HL-60/S4 treated with retinoic acid at 250 ng/mL for 4 days and 3 days (cell line): ENCODE data around the gene RAB17.
"Not testable (repeated sequence)": the region's sequence is repeated elsewhere in the genome, so short reads cannot be mapped to it uniquely, and the experiment has no call there.

Source experiments
- in situ Hi-C: fragments of 300-500 bp; cut with MboI; formaldehyde crosslinking; loops from 2 replicates; pipeline ENCODE4 v1.7.0; 2022; ENCODE audit warnings: low sequenced_read_pairs

RAB17 gene

GRCh38 chr2:237625216-237625705 is 34.7 kb upstream of the RAB17 start:
- in situ Hi-C loops = no loop called here

GRCh38 chr2:237624565-237624964 is 34.0 kb upstream of the RAB17 start:
- in situ Hi-C loops = no loop called here

GRCh38 chr2:237623428-237624403 is 33.2 kb upstream of the RAB17 start:
- in situ Hi-C loops = no loop called here

GRCh38 chr2:237618449-237618848 is 27.9 kb upstream of the RAB17 start:
- in situ Hi-C loops = no loop called here

- in situ Hi-C loops = no loop called here
Measured at GRCh38 chr2:237617587-237617982, 27.1 kb upstream of the RAB17 start.

- in situ Hi-C loops = no loop called here
Measured at GRCh38 chr2:237616734-237617586, 26.4 kb upstream of the RAB17 start.

- in situ Hi-C loops = no loop called here
Measured at GRCh38 chr2:237616373-237616733, 25.8 kb upstream of the RAB17 start.

- in situ Hi-C loops = no loop called here
Measured at GRCh38 chr2:237615631-237616249, 25.2 kb upstream of the RAB17 start.

GRCh38 chr2:237614151-237614720 is 23.7 kb upstream of the RAB17 start:
- in situ Hi-C loops = no loop called here

GRCh38 chr2:237613679-237614078 is 23.1 kb upstream of the RAB17 start:
- in situ Hi-C loops = no loop called here

GRCh38 chr2:237612527-237613357 is 22.2 kb upstream of the RAB17 start:
- in situ Hi-C loops = no loop called here

- in situ Hi-C loops = not testable (repeated sequence)
Measured at GRCh38 chr2:237606522-237606921, 16.0 kb upstream of the RAB17 start.

- in situ Hi-C loops = no loop called here
Measured at GRCh38 chr2:237604960-237605359, 14.4 kb upstream of the RAB17 start.

GRCh38 chr2:237604391-237604790 is 13.9 kb upstream of the RAB17 start:
- in situ Hi-C loops = no loop called here

- in situ Hi-C loops = no loop called here
Measured at GRCh38 chr2:237603718-237604362, 13.3 kb upstream of the RAB17 start.

GRCh38 chr2:237603049-237603717 is 12.6 kb upstream of the RAB17 start:
- in situ Hi-C loops = no loop called here

GRCh38 chr2:237602409-237602808 is 11.9 kb upstream of the RAB17 start:
- in situ Hi-C loops = no loop called here

- in situ Hi-C loops = no loop called here
Measured at GRCh38 chr2:237601453-237602116, 11.1 kb upstream of the RAB17 start.
